Measurements from ENCODE around the gene FTCD. TPM values are rescaled to one million over a fixed set of nuclear protein-coding genes. Genes with fewer than 3 reads are reported as not detected.

The FTCD gene
- total and polyA plus RNA-seq, 9 of the 15 experiments (the other 6 are each of a cell fraction or from before 2014, with no cell fraction given): 0.11 to 1.6 (median 0.67) TPM; not detected in 5

GRCh38 chr21:46184625-46185555 is 29.5 kb upstream of the FTCD start:
- 3% methylated on average over 30 of the region's 30 CpGs for WGBS (ENCODE audit: insufficient coverage, low coverage, missing lambda C conversion rate)
- peak; percentile 75 to 88 (median 86) for DNase-seq (ENCODE audit: extremely low read depth in 1 of 4, low spot score in 3 of 4)
- POLR2A ChIA-PET: interaction anchor here (0.7 kb wide), 1 partner anchor 1267 kb away, joined by 3 read pairs; no protein-coding TSS in a partner anchor
- TSS peak; percentile 88 for BruUV-seq (replicated peaks)
- intact Hi-C loops (cut with micrococcal nuclease): loop anchor here (5.0 kb wide), 1 partner anchor 42 kb away; the partner anchor contains the start of gene LSS
- Histone ChIP-seq H3K4me3 (peak overlapping the region; percentile 88), H3K27me3 (ENCODE audit: control insufficient read depth in 2 of 2, insufficient read depth in 2 of 2, low read length in 2 of 2) (no peaks in the 10 kb centered on the region), H3K9ac (ENCODE audit: insufficient read depth in 1 of 2, low read depth in 2 of 2, low read length in 2 of 2) (peak overlapping the region; percentile 45 to 86), H3K79me2 (ENCODE audit: control insufficient read depth, insufficient read depth, low read length) (peaks cover 39% of the 10 kb centered on the region), H2AFZ (ENCODE audit: low read depth, low read length) (peak overlapping the region; percentile 96), H3K4me1 (replicated peaks in 1 of 2; ENCODE audit: control insufficient read depth in 2 of 2, insufficient read depth in 2 of 2, low read length in 2 of 2) (peaks cover 64 to 85% of the 10 kb centered on the region in 2 experiments), H3K27ac (ENCODE audit: extremely low read depth, low read depth, low read length) (peak overlapping the region; percentile 67), H3K9me3 (replicated peaks; ENCODE audit: control insufficient read depth, insufficient read depth, low read depth, low read length) (no peaks in the 10 kb centered on the region), H4K20me1 (replicated peaks; ENCODE audit: control insufficient read depth, insufficient read depth, low read length) (no peaks in the 10 kb centered on the region), H3K4me2 (ENCODE audit: insufficient read depth, low read length) (peak overlapping the region; percentile 95), H3K9me1 (ENCODE audit: control insufficient read depth, insufficient read depth, low read length) (peaks cover 5% of the 10 kb centered on the region), H3K36me3 (ENCODE audit: control insufficient read depth, insufficient read depth, low read length) (peaks cover 45% of the 10 kb centered on the region; the same call in 2 of the 3 replicates)
- peak; percentile 53 for ATAC-seq
- peak; percentile 57 for FAIRE-seq
- in situ Hi-C loops (cut with MboI): no loop called here
- CTCF ChIA-PET (ENCODE audit: low intra/inter-chr PET ratio): no interaction called here
- TF ChIP-seq HNRNPK (IDR thresholded peaks at IDR 0.05; ENCODE audit: low read depth, low read length, poor library complexity, severe bottlenecking) (no peak), CBX1 (IDR thresholded peaks at IDR 0.05; ENCODE audit: low read depth) (no peak), ZC3H11A (IDR thresholded peaks at IDR 0.05; ENCODE audit: low read depth, low read length) (no peak), BMI1 (IDR thresholded peaks at IDR 0.05; ENCODE audit: low read length) (no peak), ZNF23 (CRISPR knock-in tag; IDR thresholded peaks at IDR 0.05) (no peak), RERE (CRISPR knock-in tag; IDR thresholded peaks at IDR 0.05; ENCODE audit: borderline replicate concordance) (0 out of 2 replicates have a peak, but pooled peaks have one; percentile 39), KDM5B (IDR thresholded peaks at IDR 0.05; ENCODE audit: insufficient replicate concordance, low read depth, low read length) (no peak), ZNF274 (IDR thresholded peaks at IDR 0.05; ENCODE audit: borderline replicate concordance, low read depth, low read length) (no peak), ZNF717 (CRISPR knock-in tag; IDR thresholded peaks at IDR 0.05) (no peak), DIDO1 (tag; IDR thresholded peaks at IDR 0.05; ENCODE audit: low read depth) (no peak), MAFK (IDR thresholded peaks at IDR 0.05; ENCODE audit: low read length) (no peak; the same call in 1 of the 2 replicates), SPI1 (IDR thresholded peaks at IDR 0.05; ENCODE audit: borderline replicate concordance, low read depth, low read length) (no peak), SMARCE1 (IDR thresholded peaks at IDR 0.05) (peak; percentile 62; the same call in 1 of the 2 replicates), ZNF277 (CRISPR knock-in tag; IDR thresholded peaks at IDR 0.05; ENCODE audit: borderline replicate concordance) (no peak), ZNF695 (CRISPR knock-in tag; IDR thresholded peaks at IDR 0.05) (no peak)
